HUES48 (cell line): ENCODE measurements around the gene NDUFA12.

Experiments used
- H3K27ac ChIP-seq: one replicate; pipeline ENCODE4 v1.7.0; 2013; ENCODE audit warnings: low read depth, low read length, inconsistent platforms
- H3K27me3 ChIP-seq: 2 replicates; pipeline ENCODE4 v1.6.1; 2013; ENCODE audit warnings: mild to moderate bottlenecking, low read length; ENCODE audit not compliant: control insufficient read depth, insufficient read depth
- H3K36me3 ChIP-seq: 2 replicates; pipeline ENCODE4 v1.6.1; 2013; ENCODE audit warnings: low read length; ENCODE audit not compliant: control insufficient read depth, insufficient read depth
- H3K4me1 ChIP-seq: 2 replicates; pipeline ENCODE4 v1.6.1; 2013; ENCODE audit warnings: mild to moderate bottlenecking, low read length; ENCODE audit not compliant: control insufficient read depth, insufficient read depth
- H3K4me3 ChIP-seq: 2 replicates; pipeline ENCODE4 v1.5.1; 2013; ENCODE audit warnings: mild to moderate bottlenecking, low read depth, low read length
- H3K9ac ChIP-seq: 2 replicates; pipeline ENCODE4 v1.6.1; 2013; ENCODE audit warnings: mild to moderate bottlenecking, low read depth, low read length, moderate library complexity
- H3K9me3 ChIP-seq: 2 replicates; pipeline ENCODE4 v1.6.1; 2013; ENCODE audit warnings: low read length; ENCODE audit not compliant: control insufficient read depth, insufficient read depth

Gene NDUFA12

DNA sequence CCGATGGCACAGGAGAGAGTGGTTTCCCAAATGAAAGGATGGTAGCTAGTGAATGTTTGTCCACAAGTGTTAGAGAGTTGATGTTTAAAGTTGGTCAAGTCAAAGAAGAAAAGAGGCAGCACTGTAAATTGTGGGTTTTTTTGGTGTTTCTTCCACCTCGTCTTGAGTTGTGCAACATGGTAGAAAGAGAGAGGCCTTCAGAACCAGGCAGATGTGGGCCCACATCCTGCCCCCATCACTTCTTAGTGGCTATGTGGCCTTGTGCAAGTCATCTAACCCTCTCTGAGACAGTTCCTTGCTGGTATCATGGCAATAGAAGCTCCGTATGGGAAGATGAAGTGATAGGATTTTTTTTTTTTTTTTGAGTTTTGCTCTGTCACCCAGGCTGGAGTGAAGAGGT, 60.8 kb downstream of the NDUFA12 start:
- no peak overlapping the region for H3K4me3 ChIP-seq
- no peaks in the 10 kb centered on the region for H3K9me3 ChIP-seq
- no peak overlapping the region for H3K9ac ChIP-seq
- H3K27ac ChIP-seq: no peak overlapping the region
- H3K27me3 ChIP-seq: no peaks in the 10 kb centered on the region
- no peaks in the 10 kb centered on the region for H3K4me1 ChIP-seq
- H3K36me3 ChIP-seq: no peaks in the 10 kb centered on the region

DNA sequence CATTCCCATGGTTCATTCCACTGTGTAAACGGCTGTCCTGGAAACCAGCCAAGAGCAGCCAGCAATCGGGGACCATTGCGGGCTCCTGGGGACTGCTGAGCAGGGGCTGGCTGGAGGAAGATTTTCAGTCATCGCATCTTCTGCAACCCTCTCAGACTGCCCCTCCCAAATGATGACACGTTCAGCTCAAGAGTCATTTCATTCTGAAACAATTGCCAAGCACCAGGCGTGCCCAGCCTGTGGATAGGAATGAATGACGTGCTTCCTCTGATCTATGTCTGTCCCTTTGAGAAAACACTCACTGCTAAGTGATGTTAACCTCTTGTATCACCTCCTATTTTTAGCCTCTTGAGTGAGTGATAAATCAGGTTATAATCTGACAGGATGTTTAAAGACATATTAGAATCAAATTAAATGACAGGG, 62.0 kb downstream of the NDUFA12 start:
- H3K9me3 ChIP-seq: no peaks in the 10 kb centered on the region
- H3K27me3 ChIP-seq: no peaks in the 10 kb centered on the region
- no peak overlapping the region for H3K4me3 ChIP-seq
- no peaks in the 10 kb centered on the region for H3K4me1 ChIP-seq
- H3K36me3 ChIP-seq: no peaks in the 10 kb centered on the region
- H3K27ac ChIP-seq: no peak overlapping the region
- no peak overlapping the region for H3K9ac ChIP-seq

DNA sequence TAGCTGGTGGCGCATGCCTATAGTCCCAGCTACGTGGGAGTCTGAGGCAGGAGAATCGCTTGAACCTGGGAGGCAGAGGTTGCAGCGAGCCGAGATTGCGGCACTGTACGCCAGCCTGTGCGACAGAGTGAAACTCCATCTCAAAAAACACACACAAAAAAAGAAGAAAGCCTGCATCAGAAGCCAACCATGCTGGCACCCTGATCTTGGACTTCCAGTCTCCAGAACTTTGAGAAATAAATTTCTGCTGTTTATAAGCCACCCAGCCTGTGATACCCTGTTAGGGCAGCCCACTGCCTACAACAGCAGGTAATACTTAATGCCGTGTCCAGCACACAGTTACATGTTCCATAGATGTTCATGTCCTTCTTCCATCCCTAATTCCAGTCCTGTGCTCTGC, 62.7 kb downstream of the NDUFA12 start:
- Histone ChIP-seq H3K27ac (no peak overlapping the region), H3K4me1 (no peaks in the 10 kb centered on the region), H3K36me3 (no peaks in the 10 kb centered on the region), H3K9ac (no peak overlapping the region), H3K9me3 (no peaks in the 10 kb centered on the region), H3K4me3 (no peak overlapping the region), H3K27me3 (no peaks in the 10 kb centered on the region)

DNA sequence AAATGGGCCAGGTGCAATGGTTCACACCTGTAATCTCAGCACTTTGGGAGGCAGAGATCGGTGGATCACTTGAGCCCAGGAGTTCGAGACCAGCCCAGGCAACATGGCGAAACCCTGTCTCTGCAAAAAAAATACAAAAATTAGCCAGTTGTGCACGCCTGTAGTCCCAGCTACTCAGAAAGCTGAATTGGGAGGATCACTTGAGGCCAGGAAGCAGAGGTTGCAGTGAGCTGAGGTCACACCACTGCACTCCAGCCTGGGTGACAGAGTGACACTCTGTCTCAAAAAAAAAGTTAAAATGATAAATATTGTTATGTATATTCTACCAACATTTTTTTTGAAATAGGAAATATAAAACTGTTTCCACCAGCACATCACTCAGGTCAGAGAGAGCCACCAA, 64.9 kb downstream of the NDUFA12 start:
- no peak overlapping the region for H3K27ac ChIP-seq
- H3K9me3 ChIP-seq: no peaks in the 10 kb centered on the region
- no peak overlapping the region for H3K4me3 ChIP-seq
- H3K27me3 ChIP-seq: no peaks in the 10 kb centered on the region
- no peak overlapping the region for H3K9ac ChIP-seq
- H3K4me1 ChIP-seq: no peaks in the 10 kb centered on the region
- no peaks in the 10 kb centered on the region for H3K36me3 ChIP-seq

GRCh38 chr12:94930772-94931171, 72.7 kb downstream of the NDUFA12 start:
- Histone ChIP-seq H3K36me3 (no peaks in the 10 kb centered on the region), H3K4me3 (no peak overlapping the region), H3K27ac (no peak overlapping the region), H3K9me3 (no peaks in the 10 kb centered on the region), H3K4me1 (no peaks in the 10 kb centered on the region), H3K9ac (no peak overlapping the region), H3K27me3 (no peaks in the 10 kb centered on the region)

DNA sequence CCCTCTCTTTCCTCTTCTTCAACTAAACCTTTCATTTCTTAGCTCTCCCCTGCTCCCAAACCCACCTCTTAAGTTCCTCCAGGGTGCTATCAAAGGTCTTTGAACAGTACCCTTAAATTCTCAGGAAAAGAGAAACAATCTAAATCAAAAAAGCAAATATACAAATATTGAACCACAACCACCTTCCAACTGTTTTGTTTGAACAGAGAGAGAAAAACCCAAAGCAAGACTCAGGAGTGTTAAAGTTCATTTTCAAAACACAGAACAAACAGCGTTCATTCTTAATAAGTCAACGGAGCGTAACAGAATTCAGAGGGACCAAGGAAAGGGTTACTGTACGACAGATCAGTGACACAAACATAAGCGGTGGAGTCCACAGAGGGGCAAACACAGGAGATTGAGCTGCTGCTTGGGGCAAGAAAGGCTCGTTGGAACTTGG, 73.3 kb downstream of the NDUFA12 start:
- Histone ChIP-seq H3K4me1 (no peaks in the 10 kb centered on the region), H3K27me3 (no peaks in the 10 kb centered on the region), H3K9ac (no peak overlapping the region), H3K27ac (no peak overlapping the region), H3K4me3 (no peak overlapping the region), H3K9me3 (no peaks in the 10 kb centered on the region), H3K36me3 (no peaks in the 10 kb centered on the region)

GRCh38 chr12:94929780-94930179, 73.7 kb downstream of the NDUFA12 start:
- Histone ChIP-seq H3K36me3 (no peaks in the 10 kb centered on the region), H3K9ac (no peak overlapping the region), H3K9me3 (no peaks in the 10 kb centered on the region), H3K27ac (no peak overlapping the region), H3K27me3 (no peaks in the 10 kb centered on the region), H3K4me3 (no peak overlapping the region), H3K4me1 (no peaks in the 10 kb centered on the region)

GRCh38 chr12:94925729-94926128, 77.8 kb downstream of the NDUFA12 start:
- Histone ChIP-seq H3K4me3 (no peak overlapping the region), H3K9me3 (no peaks in the 10 kb centered on the region)

GRCh38 chr12:94925206-94925605, 78.3 kb downstream of the NDUFA12 start:
- Histone ChIP-seq H3K9ac (no peak overlapping the region), H3K4me1 (peaks cover 9% of the 10 kb centered on the region; the same call in 1 of the 2 replicates), H3K27ac (no peak overlapping the region), H3K4me3 (no peak overlapping the region), H3K27me3 (no peaks in the 10 kb centered on the region), H3K9me3 (no peaks in the 10 kb centered on the region), H3K36me3 (no peaks in the 10 kb centered on the region)

More at GRCh38 chr12:94925729-94926128, 77.8 kb downstream of the NDUFA12 start:
- Histone ChIP-seq H3K27ac (no peak overlapping the region), H3K36me3 (no peaks in the 10 kb centered on the region), H3K4me1 (peaks cover 9% of the 10 kb centered on the region; the same call in 1 of the 2 replicates), H3K27me3 (no peaks in the 10 kb centered on the region), H3K9ac (no peak overlapping the region)

- no peak overlapping the region for H3K9ac ChIP-seq
- no peak overlapping the region for H3K27ac ChIP-seq
- H3K36me3 ChIP-seq: no peaks in the 10 kb centered on the region
- H3K27me3 ChIP-seq: no peaks in the 10 kb centered on the region
- no peak overlapping the region for H3K4me3 ChIP-seq
- H3K4me1 ChIP-seq: peaks cover 9% of the 10 kb centered on the region; the same call in 1 of the 2 replicates
- H3K9me3 ChIP-seq: no peaks in the 10 kb centered on the region
Measured at GRCh38 chr12:94922561-94922960, 80.9 kb downstream of the NDUFA12 start.
